ENCODE data around the gene PLA2G15. TPM values are rescaled to one million over a fixed set of nuclear protein-coding genes. Genes with fewer than 3 reads are reported as not detected.

Gene PLA2G15
- total and polyA plus RNA-seq, 2 donors (not counting 1 experiment from before 2014, with no cell fraction given): 22.2 to 28.7 TPM

DNA sequence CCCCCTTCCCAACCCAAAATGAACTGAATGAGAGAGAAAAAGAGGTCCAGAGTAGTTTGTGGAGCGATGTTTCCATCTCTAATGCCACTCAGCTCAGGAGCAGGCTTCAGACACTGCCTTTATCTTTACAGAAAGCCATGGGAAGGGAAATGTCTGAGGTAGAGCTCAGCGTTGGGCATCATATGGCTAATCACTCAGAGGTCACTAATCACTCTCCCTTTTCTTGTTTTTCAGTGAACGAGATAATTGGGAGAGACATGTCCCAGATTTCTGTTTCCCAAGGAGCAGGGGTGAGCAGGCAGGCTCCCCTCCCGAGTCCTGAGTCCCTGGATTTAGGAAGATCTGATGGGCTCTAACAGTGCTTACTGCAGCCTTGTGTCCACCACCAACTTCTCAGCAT is 19.1 kb upstream of the PLA2G15 start:
- no peaks in the 10 kb centered on the region for H3K9me3 ChIP-seq (ENCODE audit: control insufficient read depth, insufficient read depth, low read depth, low read length)
- no peak overlapping the region for H3K27ac ChIP-seq (ENCODE audit: insufficient read depth, low read length)
- no peaks in the 10 kb centered on the region for H3K27me3 ChIP-seq (ENCODE audit: control insufficient read depth, insufficient read depth, low read length)
- peaks cover 2% of the 10 kb centered on the region for H3K36me3 ChIP-seq (ENCODE audit: control insufficient read depth, insufficient read depth, low read length)
- peaks cover 3% of the 10 kb centered on the region for H3K4me1 ChIP-seq (ENCODE audit: control insufficient read depth, extremely low read depth, insufficient read depth, low read length)
- no peak overlapping the region for H2AFZ ChIP-seq (ENCODE audit: low read length)
- H3K4me2 ChIP-seq (ENCODE audit: extremely low read depth, insufficient read depth, low read length): no peak overlapping the region
- no peak overlapping the region for H3K4me3 ChIP-seq (replicated peaks in 1 of 4; ENCODE audit: control extremely low read depth in 1 of 4, insufficient read depth in 1 of 4, low read depth in 3 of 4, low read length in 4 of 4)
- H3K79me2 ChIP-seq (ENCODE audit: control insufficient read depth, insufficient read depth, low read length): no peaks in the 10 kb centered on the region
- DNase-seq (ENCODE audit: low read depth in 2 of 2): no peak
- TF ChIP-seq, protein P1, sequence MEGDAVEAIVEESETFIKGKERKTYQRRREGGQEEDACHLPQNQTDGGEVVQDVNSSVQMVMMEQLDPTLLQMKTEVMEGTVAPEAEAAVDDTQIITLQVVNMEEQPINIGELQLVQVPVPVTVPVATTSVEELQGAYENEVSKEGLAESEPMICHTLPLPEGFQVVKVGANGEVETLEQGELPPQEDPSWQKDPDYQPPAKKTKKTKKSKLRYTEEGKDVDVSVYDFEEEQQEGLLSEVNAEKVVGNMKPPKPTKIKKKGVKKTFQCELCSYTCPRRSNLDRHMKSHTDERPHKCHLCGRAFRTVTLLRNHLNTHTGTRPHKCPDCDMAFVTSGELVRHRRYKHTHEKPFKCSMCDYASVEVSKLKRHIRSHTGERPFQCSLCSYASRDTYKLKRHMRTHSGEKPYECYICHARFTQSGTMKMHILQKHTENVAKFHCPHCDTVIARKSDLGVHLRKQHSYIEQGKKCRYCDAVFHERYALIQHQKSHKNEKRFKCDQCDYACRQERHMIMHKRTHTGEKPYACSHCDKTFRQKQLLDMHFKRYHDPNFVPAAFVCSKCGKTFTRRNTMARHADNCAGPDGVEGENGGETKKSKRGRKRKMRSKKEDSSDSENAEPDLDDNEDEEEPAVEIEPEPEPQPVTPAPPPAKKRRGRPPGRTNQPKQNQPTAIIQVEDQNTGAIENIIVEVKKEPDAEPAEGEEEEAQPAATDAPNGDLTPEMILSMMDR (conservative IDR thresholded peaks at IDR 0.05 in 1 of 2, IDR thresholded peaks at IDR 0.05 in 1 of 2; ENCODE audit: low read depth in 1 of 2, low read length in 2 of 2): no peak
- no peak for TF ChIP-seq EZH2 (IDR thresholded peaks at IDR 0.05; ENCODE audit: low read length, missing control alignments)
- H3K9ac ChIP-seq (ENCODE audit: insufficient read depth, low read length): no peak overlapping the region
- H4K20me1 ChIP-seq (ENCODE audit: control insufficient read depth, extremely low read depth, insufficient read depth, low read length): no peaks in the 10 kb centered on the region

DNA sequence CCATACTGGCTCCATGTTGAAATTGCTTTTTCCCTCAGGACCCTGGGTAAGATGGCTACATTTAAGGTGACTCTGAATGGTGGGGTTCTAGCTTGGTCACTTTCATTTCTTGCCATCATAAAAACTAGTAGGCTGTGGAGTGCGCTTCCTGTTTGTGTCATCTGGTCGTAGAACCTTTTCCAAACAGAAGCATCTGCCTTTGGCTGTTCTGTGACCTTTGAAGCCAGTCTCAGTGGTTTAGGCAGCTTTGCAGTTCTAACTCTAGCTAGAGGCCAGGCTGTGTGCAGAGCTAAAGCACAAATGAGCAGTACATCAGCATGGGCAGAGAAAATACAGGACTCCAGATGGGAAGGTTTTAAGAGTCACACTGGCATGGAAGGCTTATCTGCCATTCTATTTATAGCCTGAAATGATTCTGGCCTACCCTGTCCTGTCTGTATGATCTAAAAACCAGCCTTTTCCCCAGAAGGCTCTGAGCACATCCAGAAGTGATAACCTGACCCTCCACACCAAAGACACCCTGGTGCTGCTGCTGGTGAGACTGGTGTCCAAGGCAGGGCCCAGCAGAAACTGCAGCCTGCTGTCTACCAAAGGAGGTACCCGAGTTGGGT is 17.9 kb upstream of the PLA2G15 start:
- Histone ChIP-seq H3K27me3 (ENCODE audit: control insufficient read depth, insufficient read depth, low read length) (no peaks in the 10 kb centered on the region), H3K79me2 (ENCODE audit: control insufficient read depth, insufficient read depth, low read length) (no peaks in the 10 kb centered on the region), H3K27ac (ENCODE audit: insufficient read depth, low read length) (no peak overlapping the region), H3K4me1 (ENCODE audit: control insufficient read depth, extremely low read depth, insufficient read depth, low read length) (peaks cover 3% of the 10 kb centered on the region), H3K4me3 (replicated peaks in 1 of 4; ENCODE audit: control extremely low read depth in 1 of 4, insufficient read depth in 1 of 4, low read depth in 3 of 4, low read length in 4 of 4) (no peak overlapping the region), H2AFZ (ENCODE audit: low read length) (no peak overlapping the region), H3K4me2 (ENCODE audit: extremely low read depth, insufficient read depth, low read length) (no peak overlapping the region), H4K20me1 (ENCODE audit: control insufficient read depth, extremely low read depth, insufficient read depth, low read length) (no peaks in the 10 kb centered on the region), H3K36me3 (ENCODE audit: control insufficient read depth, insufficient read depth, low read length) (peaks cover 2% of the 10 kb centered on the region), H3K9ac (ENCODE audit: insufficient read depth, low read length) (no peak overlapping the region), H3K9me3 (ENCODE audit: control insufficient read depth, insufficient read depth, low read depth, low read length) (no peaks in the 10 kb centered on the region)
- DNase-seq (ENCODE audit: low read depth in 2 of 2): no peak
- TF ChIP-seq EZH2 (IDR thresholded peaks at IDR 0.05; ENCODE audit: low read length, missing control alignments): no peak
- TF ChIP-seq, protein P1 (conservative IDR thresholded peaks at IDR 0.05 in 1 of 2, IDR thresholded peaks at IDR 0.05 in 1 of 2; ENCODE audit: low read depth in 1 of 2, low read length in 2 of 2): no peak

DNA sequence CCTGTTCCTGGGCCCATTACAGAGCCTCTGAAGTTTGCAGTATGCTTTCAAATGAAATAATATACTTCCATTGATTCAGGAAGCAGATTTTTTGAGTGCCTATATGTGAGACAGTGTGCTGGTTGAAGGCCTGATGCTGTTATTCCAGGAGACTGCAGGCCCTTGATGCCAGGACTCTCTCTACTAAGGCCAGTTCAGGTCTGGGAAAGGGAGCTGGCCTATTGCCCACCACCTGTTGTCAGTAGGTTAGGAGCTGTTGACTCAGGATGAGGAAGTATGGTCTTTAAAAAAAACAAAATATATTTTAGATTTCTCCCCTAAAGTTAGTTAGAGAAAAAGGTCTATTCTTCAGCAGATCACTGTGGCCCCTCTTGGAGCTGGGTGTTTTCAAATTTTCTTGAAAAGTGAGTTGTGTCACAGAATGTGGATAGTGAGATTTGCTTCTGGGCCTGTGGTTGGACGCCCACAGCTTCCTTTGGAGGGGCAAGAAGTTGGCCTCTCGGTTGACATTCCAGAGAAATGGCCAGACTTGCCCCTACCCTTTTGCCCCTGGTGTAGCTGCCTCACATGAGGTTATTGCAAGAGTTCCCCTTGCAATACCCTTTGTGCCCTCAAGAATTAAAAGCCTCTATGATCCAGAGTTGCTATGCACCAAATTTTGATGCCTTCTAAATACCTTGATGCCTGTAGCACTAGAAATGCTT is 17.2 kb upstream of the PLA2G15 start:
- TF ChIP-seq, protein P1 (conservative IDR thresholded peaks at IDR 0.05 in 1 of 2, IDR thresholded peaks at IDR 0.05 in 1 of 2; ENCODE audit: low read depth in 1 of 2, low read length in 2 of 2): no peak
- no peak for TF ChIP-seq EZH2 (IDR thresholded peaks at IDR 0.05; ENCODE audit: low read length, missing control alignments)
- H3K79me2 ChIP-seq (ENCODE audit: control insufficient read depth, insufficient read depth, low read length): no peaks in the 10 kb centered on the region
- no peak overlapping the region for H3K4me3 ChIP-seq (replicated peaks in 1 of 4; ENCODE audit: control extremely low read depth in 1 of 4, insufficient read depth in 1 of 4, low read depth in 3 of 4, low read length in 4 of 4)
- no peaks in the 10 kb centered on the region for H3K27me3 ChIP-seq (ENCODE audit: control insufficient read depth, insufficient read depth, low read length)
- no peak overlapping the region for H3K4me2 ChIP-seq (ENCODE audit: extremely low read depth, insufficient read depth, low read length)
- H2AFZ ChIP-seq (ENCODE audit: low read length): no peak overlapping the region
- peaks cover 2% of the 10 kb centered on the region for H3K36me3 ChIP-seq (ENCODE audit: control insufficient read depth, insufficient read depth, low read length)
- H3K9ac ChIP-seq (ENCODE audit: insufficient read depth, low read length): no peak overlapping the region
- peaks cover 3% of the 10 kb centered on the region for H3K4me1 ChIP-seq (ENCODE audit: control insufficient read depth, extremely low read depth, insufficient read depth, low read length)
- no peaks in the 10 kb centered on the region for H4K20me1 ChIP-seq (ENCODE audit: control insufficient read depth, extremely low read depth, insufficient read depth, low read length)
- no peak for DNase-seq (ENCODE audit: low read depth in 2 of 2)
- H3K27ac ChIP-seq (ENCODE audit: insufficient read depth, low read length): no peak overlapping the region
- no peaks in the 10 kb centered on the region for H3K9me3 ChIP-seq (ENCODE audit: control insufficient read depth, insufficient read depth, low read depth, low read length)

Measured in fibroblast of lung (primary cell).